Stimulated activated CD4-positive, alpha-beta T cell treated with anti-CD3 and anti-CD28 coated beads, Interleukin-15, amount 100 ng/mL, for 48 hours (primary cell): ENCODE results near the gene SHFL.

Source experiments
- DNase-seq, 2 donors: peaks; one replicate each; pipeline ENCODE4 v3.0.0-alpha.2; 2020; ENCODE audit warnings: low read depth in 2 of 2

The SHFL gene

GRCh38 chr19:10132905-10133304, 46.8 kb downstream of the SHFL start:
- no peak for DNase-seq

DNA sequence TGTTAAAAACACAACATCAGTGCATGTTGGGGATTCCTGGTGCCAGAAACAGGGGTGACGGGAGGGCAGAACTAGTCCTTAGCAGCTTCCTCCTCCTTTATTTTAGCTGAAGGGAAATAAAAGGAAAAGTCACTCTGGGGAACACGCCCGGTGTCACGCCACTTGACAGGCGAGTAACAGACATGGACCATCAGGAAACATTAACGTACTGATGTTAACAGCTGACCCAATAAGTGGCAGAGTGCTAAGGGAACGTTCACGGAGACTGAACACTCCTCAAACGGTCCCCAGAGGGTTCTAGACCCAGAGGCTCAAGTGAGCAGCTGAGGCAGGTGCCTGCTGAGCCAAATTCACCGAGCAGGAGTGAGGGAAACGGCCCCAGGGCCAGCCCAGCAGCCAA, 47.5 kb downstream of the SHFL start:
- no peak for DNase-seq

DNA sequence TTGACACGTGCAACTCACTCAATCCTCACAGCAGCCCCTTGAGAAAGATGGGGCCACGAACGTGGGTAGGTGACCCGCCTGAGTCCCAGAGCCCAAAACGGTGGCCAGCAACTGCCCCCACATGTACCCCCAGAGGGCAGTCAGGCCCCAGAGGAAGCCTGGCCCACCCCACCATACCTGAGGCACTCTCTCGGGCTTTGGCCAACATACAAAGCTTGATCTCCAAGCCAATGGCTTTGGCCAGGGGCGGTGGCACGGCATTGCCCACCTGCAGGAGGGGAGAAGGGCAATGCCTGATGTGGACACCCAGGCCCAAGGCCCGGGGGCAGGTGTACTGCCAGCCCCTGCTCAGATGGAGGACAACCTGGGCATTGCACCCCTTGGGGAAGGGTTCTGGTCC, 47.9 kb downstream of the SHFL start:
- DNase-seq, result no peak

DNA sequence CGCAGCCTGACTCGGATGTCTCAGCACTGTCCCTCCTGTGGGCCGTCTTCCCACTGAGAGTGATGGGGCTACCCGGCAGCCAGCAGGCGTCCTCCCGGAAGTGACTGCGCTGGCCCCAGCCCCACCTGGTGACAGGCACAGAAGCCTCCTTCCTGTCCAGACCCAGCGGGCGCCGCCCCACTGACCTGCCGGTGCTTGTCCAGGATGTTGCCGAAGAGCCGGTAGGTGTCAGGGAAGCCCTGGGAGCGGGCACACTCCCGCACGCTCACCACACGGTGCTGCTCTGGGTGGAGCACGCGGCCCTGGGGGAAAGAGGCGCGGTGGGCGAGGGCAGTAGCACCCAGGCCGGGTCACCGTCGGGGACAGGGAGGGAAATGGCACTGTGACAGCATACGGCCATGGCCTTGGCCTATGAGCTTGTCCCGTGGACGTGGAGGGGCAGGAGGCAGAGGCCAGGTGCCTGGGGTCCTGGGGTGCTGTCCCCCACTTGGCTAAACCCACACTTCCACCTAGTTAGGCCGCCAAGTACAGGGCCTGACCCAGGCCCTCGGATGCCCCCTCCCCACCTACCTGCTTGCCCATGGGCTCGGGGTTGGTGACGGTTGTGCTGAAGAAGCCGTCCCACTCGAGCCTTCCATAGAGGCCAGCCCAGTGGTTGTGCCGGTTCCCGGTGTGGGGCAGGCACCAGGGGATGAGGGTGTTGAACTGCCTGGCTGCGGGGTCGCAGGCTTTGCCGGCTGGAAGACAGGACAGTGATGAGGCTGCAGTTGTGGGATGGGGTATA, 49.6 kb downstream of the SHFL start:
- DNase-seq, result no peak

DNA sequence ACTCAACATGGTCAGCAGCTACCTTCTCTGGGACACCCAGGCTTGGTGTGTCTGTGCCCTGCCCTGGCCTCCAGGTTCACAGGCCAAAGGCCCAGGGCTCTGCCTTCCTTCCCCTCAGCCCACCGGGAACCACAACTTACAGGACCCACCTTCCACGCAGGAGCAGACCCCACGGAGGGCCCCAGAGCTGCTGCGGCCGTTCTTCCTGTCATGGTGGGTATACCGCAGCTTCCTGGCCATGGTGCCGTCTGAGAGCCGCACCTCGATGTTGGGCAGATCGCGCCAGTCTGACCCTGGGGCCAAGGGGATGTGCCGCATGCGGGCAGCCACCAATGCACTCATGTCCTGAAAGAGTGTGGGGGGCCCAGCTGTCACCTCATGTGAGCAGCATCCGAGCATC, 50.8 kb downstream of the SHFL start:
- DNase-seq, result no peak

- DNase-seq, result no peak
Measured at GRCh38 chr19:10137751-10138682, 51.9 kb downstream of the SHFL start.

DNA sequence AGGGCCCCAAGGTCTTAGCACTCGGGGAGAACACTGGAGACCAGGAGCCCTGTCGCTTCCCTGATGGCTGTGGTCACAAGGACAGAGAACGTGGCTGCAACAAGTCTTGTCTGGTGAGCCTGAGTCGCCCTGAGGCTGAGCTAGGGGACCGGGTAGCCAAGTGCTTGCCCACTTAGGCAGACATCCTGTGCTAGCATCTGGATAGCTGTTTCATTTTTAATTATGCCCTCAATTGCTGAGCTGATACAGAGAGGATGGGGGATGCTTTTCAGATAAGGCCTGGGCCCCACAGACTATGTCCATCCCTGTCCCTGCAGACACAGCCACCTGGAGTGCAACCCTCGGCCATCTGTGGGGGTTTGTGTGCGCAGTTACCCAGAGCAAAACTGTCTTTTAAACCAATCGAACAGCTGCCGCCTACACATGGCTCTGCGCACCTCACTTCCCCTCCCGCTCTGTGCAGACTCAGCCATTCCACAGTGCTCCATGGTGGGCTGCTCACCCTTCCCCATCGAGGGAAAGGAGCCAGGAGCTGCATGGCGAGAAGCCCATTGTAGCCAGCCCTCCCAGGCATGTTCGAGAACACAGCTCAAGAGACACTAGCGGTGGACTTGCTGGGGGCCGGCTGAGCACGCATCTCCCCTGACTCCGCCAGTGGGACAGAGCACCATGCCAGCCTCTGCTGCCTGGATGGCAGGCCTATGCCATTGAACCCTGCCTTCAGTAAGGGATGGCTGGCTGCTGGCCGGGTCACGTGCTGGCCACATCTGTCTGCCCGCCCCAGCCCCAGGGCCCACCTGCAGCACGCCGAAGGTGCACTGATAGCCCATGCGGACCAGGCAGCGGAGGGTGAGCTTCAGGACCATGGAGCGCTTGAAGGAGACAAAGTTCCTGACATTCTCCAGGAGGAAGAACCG, 53.0 kb downstream of the SHFL start:
- DNase-seq, result no peak

DNA sequence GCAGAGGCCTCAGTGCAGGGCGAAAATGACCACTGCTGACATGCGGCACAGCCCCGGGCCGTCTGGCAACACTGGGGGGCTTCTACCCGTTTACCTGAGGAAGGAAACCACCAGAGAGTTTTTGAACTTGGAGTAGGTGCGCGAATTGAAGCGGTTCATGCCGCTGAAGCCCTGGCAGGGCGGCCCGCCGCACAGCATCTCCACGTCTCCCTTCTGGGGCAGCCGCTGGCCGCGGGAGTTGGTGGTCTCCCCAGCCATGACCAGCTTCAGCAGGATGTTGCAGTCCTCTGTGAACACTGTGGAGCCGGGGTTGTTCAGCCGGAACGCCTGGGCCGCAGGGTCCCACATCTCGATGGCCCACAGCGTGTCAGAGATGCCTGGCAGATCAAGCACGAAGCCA, 53.8 kb downstream of the SHFL start:
- DNase-seq, result no peak

DNA sequence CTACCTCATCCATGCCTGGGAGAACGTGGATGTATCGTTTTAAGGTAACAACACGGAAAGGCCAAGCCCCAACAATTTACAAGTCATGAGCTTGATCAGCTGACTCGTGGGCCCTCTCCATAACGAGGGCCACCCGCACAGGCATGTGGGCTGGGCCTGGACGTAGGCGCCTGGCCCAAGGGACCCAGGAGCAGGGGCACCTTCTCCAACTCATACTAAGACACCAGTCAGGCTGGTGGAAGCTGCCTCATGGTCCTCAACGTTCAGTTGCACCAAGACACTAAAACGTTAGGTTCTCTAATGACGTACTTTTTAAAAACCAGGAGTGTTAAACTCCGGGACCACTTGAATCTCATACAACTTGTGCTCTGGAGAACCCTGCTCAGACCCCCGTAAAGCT, 55.4 kb downstream of the SHFL start:
- no peak for DNase-seq

DNA sequence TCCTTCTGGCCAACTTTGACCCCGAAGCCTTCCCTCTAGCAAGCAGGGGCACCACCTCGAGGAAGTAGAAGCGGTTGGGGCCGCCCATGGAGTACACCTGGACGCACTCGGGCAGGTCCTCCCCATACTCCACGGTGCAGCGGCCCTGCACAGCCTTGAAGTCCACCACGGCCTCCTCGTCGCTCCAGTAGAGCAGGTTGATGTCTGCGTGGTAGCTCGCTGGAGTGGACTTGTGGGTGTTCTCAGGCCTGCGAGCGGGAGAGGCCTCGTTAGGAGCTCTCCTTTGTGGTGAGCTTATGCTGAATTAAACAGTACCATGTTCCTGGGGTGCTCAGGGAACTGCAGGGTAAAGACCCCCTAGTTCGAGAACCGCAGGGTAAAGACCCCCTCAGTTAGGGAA, 55.9 kb downstream of the SHFL start:
- no peak for DNase-seq
